Measurements from ENCODE around the gene OCSTAMP.

Gene OCSTAMP, protein sequence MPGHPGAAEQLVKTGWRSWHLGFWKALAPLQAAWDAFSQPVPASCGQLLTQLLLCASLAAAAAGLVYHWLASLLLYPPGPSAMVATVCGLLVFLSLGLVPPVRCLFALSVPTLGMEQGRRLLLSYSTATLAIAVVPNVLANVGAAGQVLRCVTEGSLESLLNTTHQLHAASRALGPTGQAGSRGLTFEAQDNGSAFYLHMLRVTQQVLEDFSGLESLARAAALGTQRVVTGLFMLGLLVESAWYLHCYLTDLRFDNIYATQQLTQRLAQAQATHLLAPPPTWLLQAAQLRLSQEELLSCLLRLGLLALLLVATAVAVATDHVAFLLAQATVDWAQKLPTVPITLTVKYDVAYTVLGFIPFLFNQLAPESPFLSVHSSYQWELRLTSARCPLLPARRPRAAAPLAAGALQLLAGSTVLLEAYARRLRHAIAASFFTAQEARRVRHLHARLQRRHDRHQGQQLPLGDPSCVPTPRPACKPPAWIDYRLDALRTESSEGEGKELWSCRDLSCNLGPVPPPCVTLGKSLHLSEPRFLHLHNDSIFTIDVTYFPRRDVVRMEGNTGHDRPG

DNA sequence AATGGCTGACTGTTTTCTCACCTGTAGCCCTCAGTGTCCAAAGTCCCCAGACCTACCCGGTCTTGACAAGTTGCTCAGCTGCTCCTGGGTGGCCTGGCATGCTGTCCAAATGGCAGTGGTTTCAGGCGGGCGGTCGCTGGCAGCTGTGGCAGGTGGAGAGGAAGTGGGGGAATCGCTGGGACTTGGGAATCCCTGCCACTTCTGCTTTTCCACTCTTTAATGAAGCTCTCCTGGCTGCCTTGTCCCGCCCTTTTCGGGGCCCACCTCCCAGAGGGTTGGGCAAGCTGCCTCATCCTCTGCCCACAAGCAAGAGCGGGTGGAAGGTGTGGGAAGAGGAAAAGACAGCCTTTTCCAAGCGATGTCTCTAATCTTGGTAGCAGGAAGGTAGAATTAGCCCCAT is at the start of gene OCSTAMP:
OCSTAMP (minus strand) TSS at position 194 of the 400 bp plus-strand sequence; CDS start at position 100, 94 bp downstream.
- no peak for DNase-seq (ENCODE audit: low read depth)

- DNase-seq (ENCODE audit: low read depth), result no peak
These were observed 49.0 kb upstream of the OCSTAMP start for GRCh38 chr20:46599227-46599987.

DNA sequence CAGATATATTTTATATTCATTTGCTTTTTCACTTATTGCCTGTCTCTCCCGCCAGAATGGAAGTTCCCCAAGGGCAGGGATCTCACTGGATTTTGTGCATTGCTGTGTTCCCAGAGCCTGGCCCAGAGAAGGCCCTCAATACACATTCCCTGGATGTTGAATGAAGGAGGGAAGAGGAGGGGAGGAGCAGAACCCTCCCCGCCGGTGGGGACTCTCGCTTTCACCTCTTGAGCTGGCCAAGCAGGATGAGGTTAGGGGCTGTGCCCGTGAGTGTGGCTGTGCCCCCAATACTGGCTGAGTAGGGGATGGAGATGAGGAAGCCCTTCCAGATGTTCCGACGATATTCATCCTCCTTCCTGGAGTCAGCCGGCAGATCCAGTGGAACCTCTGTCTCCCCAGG is 45.5 kb upstream of the OCSTAMP start:
- no peak for DNase-seq (ENCODE audit: low read depth)

GRCh38 chr20:46594725-46595124 is 44.3 kb upstream of the OCSTAMP start:
- no peak for DNase-seq (ENCODE audit: low read depth)

- DNase-seq (ENCODE audit: low read depth), result no peak
These were observed 42.3 kb upstream of the OCSTAMP start for GRCh38 chr20:46592580-46593362.

GRCh38 chr20:46590443-46590842 is 40.0 kb upstream of the OCSTAMP start:
- DNase-seq (ENCODE audit: low read depth), result no peak

- no peak for DNase-seq (ENCODE audit: low read depth)
These were observed 38.4 kb upstream of the OCSTAMP start for GRCh38 chr20:46588532-46589511.

GRCh38 chr20:46587986-46588385 is 37.5 kb upstream of the OCSTAMP start:
- no peak for DNase-seq (ENCODE audit: low read depth)

DNA sequence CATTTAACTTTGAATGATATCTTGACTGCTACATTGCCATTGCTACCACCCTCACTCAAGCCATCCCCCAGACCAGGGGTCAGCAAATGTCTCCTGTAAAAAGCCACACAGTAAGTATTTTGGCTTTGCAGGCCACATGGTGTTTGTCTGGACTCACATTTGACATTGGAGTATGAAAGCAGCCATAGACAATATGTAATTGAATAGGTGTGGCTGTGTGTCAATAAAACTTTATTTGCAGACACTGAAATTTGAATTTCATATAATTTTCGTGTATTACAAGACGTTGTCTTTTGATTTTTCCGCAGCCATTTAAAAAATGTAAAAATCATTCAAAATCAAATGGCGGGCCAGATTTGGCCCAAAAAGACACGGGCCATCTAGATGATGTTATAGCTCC is 36.3 kb upstream of the OCSTAMP start:
- no peak for DNase-seq (ENCODE audit: low read depth)

- DNase-seq (ENCODE audit: low read depth), result no peak
These were observed 34.1 kb upstream of the OCSTAMP start for GRCh38 chr20:46584508-46584907.

GRCh38 chr20:46583411-46584214 is 33.2 kb upstream of the OCSTAMP start:
- DNase-seq (ENCODE audit: low read depth), result no peak

- DNase-seq (ENCODE audit: low read depth), result no peak
These were observed 32.2 kb upstream of the OCSTAMP start for GRCh38 chr20:46582648-46583047.

- no peak for DNase-seq (ENCODE audit: low read depth)
These were observed 30.9 kb upstream of the OCSTAMP start for GRCh38 chr20:46581391-46581790.

DNA sequence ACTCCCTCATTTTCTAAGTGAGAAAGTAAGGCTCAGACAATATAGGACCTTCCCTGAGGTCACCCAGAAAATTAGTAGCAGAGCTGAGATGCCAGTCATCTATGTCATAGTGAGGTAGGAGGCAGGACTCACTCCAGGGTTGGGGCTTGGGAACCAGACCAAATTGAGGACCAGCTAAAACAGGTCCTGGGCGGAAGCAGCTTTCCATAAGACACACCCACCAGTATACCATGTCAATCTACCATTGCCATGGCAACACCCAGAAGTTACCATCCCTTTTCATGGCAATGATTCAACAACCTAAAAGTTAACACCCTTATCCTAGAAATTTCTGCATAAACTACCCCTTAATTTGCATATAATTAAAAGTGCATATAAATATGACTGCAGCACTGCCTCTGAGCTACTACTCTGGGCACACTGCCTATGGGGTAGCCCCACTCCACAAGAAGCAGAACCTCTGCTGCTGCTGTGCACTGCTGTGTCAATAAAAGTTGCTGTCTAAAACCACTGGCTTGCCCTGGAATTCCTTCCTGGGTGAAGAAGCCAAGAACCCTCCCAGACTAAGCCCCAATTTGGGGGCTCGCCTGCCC is 30.3 kb upstream of the OCSTAMP start:
- no peak for DNase-seq (ENCODE audit: low read depth)

DNA sequence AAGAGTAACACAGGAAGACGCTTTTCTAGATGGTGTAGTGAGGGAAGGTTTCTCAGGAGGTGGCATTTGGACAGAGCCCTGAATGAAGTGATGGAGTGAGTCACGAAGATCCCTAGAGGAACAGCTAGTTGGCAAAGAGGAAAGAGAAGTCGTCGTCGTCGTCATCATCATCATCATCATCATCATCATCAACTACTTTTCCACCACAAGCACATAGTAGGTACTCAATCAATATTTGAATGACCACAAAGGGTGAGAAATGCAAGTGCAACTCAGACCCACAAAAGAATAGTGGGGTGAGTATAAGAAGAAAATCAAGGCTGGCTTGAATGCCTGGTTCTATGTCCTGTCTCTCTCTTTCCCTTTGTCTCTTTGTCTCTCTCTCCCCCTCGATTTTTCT is 28.3 kb upstream of the OCSTAMP start:
- no peak for DNase-seq (ENCODE audit: low read depth)

DNA sequence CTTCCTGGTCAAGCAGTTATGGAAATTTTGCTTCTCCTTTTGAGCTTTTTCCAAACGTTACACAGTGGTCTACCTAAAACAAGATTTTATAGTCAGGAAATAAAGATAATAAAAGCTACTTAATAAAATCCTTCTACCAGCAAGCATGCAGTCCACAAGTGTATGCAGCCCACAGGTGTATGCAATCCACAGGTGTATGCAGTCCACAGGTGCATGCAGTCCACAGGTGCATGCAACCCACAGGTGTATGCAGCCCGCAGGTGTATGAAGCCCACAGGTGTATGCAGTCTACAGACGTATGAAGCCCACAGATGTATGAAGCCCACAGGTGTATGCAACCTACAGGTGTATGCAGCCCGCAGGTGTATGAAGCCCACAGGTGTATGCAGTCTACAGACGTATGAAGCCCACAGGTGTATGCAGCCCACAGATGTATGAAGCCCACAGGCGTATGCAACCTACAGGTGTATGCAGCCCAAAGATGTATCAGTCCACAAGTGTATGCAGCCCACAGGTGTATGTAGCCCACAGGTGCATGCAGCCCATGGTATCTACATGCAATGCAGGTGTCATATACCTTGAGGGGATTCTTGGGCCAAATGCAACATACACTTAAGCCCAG is 26.4 kb upstream of the OCSTAMP start:
- DNase-seq (ENCODE audit: low read depth), result no peak

GRCh38 chr20:46575937-46576461 is 25.5 kb upstream of the OCSTAMP start:
- no peak for DNase-seq (ENCODE audit: low read depth)

- DNase-seq (ENCODE audit: low read depth), result no peak
These were observed 24.9 kb upstream of the OCSTAMP start for GRCh38 chr20:46575394-46575793.

Measured in activated T-cell treated with anti-CD3 and anti-CD28 coated beads for 1 hour (primary cell).